Osteocyte (in vitro differentiated cells): ENCODE results near the gene PLCB4. TPM values are rescaled to one million over a fixed set of nuclear protein-coding genes. Genes with fewer than 3 reads are reported as not detected.
"Not testable (repeated sequence)": the region's sequence is repeated elsewhere in the genome, so short reads cannot be mapped to it uniquely, and the experiment has no call there.

Source experiments
- DNase-seq: peaks from one replicate; pipeline ENCODE4 v3.0.0; 2021; ENCODE audit warnings: mixed read lengths; ENCODE audit not compliant: unreplicated experiment; ENCODE audit errors: extremely low spot score
- H3K27ac Mint-ChIP-seq: one replicate; pipeline ENCODE4 v1.8.0; 2021; ENCODE audit warnings: mild to moderate bottlenecking, mixed read lengths; ENCODE audit not compliant: unreplicated experiment
- H3K27me3 Mint-ChIP-seq: one replicate; pipeline ENCODE4 v1.8.0; 2021; ENCODE audit warnings: mixed read lengths; ENCODE audit not compliant: unreplicated experiment
- H3K36me3 Mint-ChIP-seq: one replicate; pipeline ENCODE4 v1.8.0; 2021; ENCODE audit warnings: mixed read lengths; ENCODE audit not compliant: unreplicated experiment
- H3K4me1 Mint-ChIP-seq: one replicate; pipeline ENCODE4 v1.8.0; 2021; ENCODE audit warnings: mixed read lengths; ENCODE audit not compliant: unreplicated experiment
- H3K4me3 Mint-ChIP-seq: one replicate; pipeline ENCODE4 v1.8.0; 2021; ENCODE audit warnings: mild to moderate bottlenecking, moderate library complexity, mixed read lengths; ENCODE audit not compliant: unreplicated experiment
- H3K9me3 Mint-ChIP-seq: one replicate; pipeline ENCODE4 v1.8.0; 2021; ENCODE audit warnings: mixed read lengths; ENCODE audit not compliant: unreplicated experiment
- CTCF ChIP-seq: fragments of 200-600 bp; sonication (generic); IDR thresholded peaks from 2 replicates; pipeline ENCODE4 v1.5.0; 2021; ENCODE audit warnings: antibody characterized with exemption, mild to moderate bottlenecking, moderate library complexity
- total RNA-seq: library from RNA; stranded (reverse); gene quantifications from 2 replicates; pipeline ENCODE4 v1.2.1, GENCODE V29; 2021

Gene PLCB4
- total RNA-seq, 1 donor from 2014 or later, result 5.3 TPM

GRCh38 chr20:9149796-9150195 lies 80.9 kb downstream of the PLCB4 start:
- no peak for TF ChIP-seq CTCF
- Mint-ChIP-seq H3K36me3 (peaks cover 6% of the 10 kb centered on the region), H3K4me1 (peaks cover 9% of the 10 kb centered on the region), H3K9me3 (peaks cover 18% of the 10 kb centered on the region), H3K4me3 (no peak overlapping the region), H3K27me3 (no peaks in the 10 kb centered on the region), H3K27ac (no peak overlapping the region)
- no peak for DNase-seq

- DNase-seq, result no peak
- no peaks in the 10 kb centered on the region for H3K4me1 Mint-ChIP-seq
- TF ChIP-seq CTCF, result no peak
- peaks cover 18% of the 10 kb centered on the region for H3K9me3 Mint-ChIP-seq
- H3K27ac Mint-ChIP-seq, result no peak overlapping the region
- no peak overlapping the region for H3K4me3 Mint-ChIP-seq
- H3K36me3 Mint-ChIP-seq, result peaks cover 6% of the 10 kb centered on the region
- H3K27me3 Mint-ChIP-seq, result no peaks in the 10 kb centered on the region
Observed at GRCh38 chr20:9150679-9151078, 81.8 kb downstream of the PLCB4 start.

GRCh38 chr20:9152139-9152538 lies 83.3 kb downstream of the PLCB4 start:
- not testable (repeated sequence) for H3K4me3 Mint-ChIP-seq, H3K27me3 Mint-ChIP-seq, H3K27ac Mint-ChIP-seq, DNase-seq, H3K4me1 Mint-ChIP-seq, H3K36me3 Mint-ChIP-seq
- H3K9me3 Mint-ChIP-seq, result peaks cover 16% of the 10 kb centered on the region

- H3K4me1 Mint-ChIP-seq, result no peaks in the 10 kb centered on the region
- no peak for DNase-seq
- H3K9me3 Mint-ChIP-seq, result peaks cover 16% of the 10 kb centered on the region
- peaks cover 6% of the 10 kb centered on the region for H3K36me3 Mint-ChIP-seq
- no peak overlapping the region for H3K27ac Mint-ChIP-seq
- no peak for TF ChIP-seq CTCF
- no peaks in the 10 kb centered on the region for H3K27me3 Mint-ChIP-seq
- H3K4me3 Mint-ChIP-seq, result no peak overlapping the region
Observed at GRCh38 chr20:9154464-9155024, 85.7 kb downstream of the PLCB4 start.

GRCh38 chr20:9156529-9157280 lies 87.8 kb downstream of the PLCB4 start:
- no peak for TF ChIP-seq CTCF
- DNase-seq, result no peak

More at GRCh38 chr20:9156529-9157280, 87.8 kb downstream of the PLCB4 start:
- peaks cover 12% of the 10 kb centered on the region for H3K9me3 Mint-ChIP-seq
- H3K36me3 Mint-ChIP-seq, result peaks cover 4% of the 10 kb centered on the region
- H3K27me3 Mint-ChIP-seq, result no peaks in the 10 kb centered on the region
- no peak overlapping the region for H3K27ac Mint-ChIP-seq
- H3K4me1 Mint-ChIP-seq, result peaks cover 6% of the 10 kb centered on the region
- no peak overlapping the region for H3K4me3 Mint-ChIP-seq
